Tongue (tissue), 2 donors: Measurements from ENCODE around the gene CPXM2. TPM values are rescaled to one million over a fixed set of nuclear protein-coding genes. Genes with fewer than 3 reads are reported as not detected.

Experiments used
- DNase-seq: peaks from one replicate; pipeline ENCODE4 v3.0.0-alpha.2; 2015
- total RNA-seq: library from RNA; depleted of rRNA; stranded (reverse); fragments of >200 nt; gene quantifications from one replicate; pipeline ENCODE4 v1.2.3, GENCODE V29; 2014

The CPXM2 gene
- 7.8 TPM for total RNA-seq

DNA sequence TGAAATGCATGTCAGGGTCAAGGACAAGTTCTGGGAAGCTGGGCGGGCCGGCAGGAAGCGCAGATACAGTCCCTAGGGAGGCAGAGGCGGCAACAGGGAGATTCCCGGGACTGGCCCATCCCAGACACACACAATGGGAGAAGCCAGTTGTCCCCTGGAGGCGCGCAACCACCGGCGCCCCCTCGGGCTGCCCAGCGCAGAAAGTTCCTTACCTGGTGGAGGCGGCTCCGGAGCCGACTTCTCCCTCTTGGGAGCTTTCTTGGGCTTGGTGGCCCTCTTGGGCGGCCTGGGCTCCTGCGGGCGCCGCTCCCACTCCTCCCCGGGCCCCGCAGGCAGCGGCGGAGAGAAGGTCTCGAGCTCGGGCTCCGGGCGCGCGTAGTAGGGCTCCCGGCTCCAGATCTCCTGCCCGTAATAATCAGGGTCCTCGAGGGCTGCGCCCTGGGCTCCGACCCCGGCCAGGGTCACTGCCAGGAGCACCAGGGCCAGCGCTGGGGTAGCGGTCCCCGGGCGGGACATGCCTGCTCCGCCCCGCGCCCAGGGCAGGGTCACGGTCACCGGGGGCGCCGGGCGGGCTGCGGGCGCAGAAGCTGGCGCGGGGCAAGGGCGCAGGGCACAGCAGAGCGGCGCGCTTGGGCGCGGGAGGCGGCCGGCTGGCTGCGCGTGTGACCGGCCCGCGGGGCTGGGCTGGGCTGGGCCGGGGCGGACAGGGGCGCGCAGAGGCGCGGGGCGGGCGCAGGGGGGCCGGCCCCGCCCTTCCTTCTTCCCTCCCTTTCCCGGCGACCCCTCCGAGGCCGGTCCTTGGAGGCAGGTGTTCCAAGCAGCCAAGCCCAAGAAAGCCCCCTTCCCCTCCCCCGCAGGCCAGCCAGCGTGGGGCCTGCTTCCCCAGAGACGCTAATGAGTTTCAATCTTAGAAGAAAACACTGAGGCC lies at the start of gene CPXM2:
CPXM2 (minus strand) TSS at position 664 of the 928 bp plus-strand sequence; CDS start at position 516, 148 bp downstream.
- DNase-seq = no peak

DNA sequence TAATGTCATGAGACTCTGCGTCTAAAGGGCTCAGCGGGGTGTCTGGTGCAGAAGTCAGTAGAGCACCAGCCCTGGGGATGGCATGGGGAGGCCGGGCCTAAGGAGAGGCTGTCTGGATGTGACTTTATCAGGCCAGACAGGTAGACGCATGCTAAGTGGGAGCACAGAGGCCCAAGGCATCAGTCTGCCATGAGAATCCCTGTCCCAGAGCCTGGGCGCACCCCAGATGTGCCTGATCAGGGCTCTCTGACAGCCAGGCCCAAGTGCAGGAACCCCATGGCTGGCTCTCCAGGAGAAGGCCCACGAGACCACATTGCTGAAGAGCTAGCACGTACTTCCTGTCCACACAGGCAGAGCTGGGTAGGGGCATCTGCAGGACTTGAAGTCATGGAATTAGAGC lies 48.0 kb upstream of the CPXM2 start:
- DNase-seq = no peak

DNA sequence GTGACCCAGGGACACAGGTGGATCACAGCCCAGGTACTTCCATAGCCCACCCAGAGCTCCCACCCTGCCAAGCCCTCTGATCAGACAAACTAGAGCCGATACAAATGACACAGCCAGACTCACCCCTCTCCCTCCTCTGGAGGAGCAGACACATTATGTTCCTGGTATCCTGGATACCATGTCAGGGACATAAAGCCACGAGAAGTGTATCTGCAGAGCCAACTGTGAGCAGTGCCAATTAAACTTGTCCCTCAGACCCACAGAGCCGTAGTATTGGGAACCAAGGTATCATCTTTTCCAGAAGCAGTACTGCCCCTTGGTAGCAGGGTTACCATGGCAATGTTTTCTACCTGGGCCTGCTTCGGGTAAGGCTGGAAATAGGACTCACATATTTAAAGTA lies 47.3 kb upstream of the CPXM2 start:
- no peak for DNase-seq

DNA sequence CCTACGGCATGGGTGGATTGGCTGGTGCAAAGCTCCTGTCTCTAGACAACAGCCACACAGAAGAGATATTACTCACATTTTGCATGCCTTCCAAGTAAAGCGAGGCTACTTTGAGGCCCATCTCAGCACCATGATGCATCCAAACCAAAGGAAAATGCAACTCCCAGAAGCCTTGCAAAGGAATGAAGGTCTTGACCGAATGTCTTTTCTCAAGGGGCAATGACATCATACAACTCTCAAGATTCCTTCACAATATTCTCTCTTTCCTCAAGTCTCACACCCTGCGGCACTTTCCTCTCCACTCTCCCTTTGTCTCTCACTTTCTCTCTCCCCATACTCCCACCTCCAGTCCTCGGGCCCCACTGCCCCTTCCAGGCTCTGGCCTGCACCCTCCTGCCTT lies 44.8 kb upstream of the CPXM2 start:
- DNase-seq = no peak

DNA sequence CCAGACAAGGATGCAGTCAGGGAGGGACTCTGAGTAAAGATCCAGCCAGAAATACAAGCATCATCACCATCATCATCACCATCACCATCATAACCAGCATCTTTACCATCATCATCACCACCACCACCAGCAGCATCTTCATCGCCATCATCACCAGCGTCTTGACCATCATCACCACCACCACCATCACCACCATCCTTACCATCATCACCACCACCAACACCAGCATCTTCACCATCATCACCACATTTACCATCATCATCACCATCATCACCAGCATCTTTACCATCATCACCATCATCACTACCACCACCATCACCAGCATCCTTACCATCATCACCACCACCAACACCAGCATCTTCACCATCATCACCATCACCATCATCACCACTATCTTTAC lies 44.1 kb upstream of the CPXM2 start:
- no peak for DNase-seq

DNA sequence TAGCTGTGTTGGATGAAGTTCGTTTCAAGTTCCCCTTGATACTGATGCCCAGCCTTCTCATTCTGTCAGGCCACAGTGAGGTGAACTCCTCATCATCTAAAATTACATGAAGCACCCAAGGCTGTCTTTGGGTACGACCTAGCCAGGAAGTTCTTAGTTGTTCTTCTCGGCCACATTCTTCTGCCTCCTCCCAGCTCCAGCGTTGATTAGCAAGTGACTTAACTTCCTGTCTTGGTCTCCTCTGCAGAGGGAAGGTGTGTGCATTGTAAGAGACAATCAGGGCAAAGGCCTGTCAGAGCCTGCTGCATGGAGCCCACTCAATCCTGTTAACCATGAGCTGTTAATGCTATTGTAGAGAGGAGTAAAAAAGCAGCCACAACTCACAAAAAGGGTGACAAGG lies 43.2 kb upstream of the CPXM2 start:
- no peak for DNase-seq

DNA sequence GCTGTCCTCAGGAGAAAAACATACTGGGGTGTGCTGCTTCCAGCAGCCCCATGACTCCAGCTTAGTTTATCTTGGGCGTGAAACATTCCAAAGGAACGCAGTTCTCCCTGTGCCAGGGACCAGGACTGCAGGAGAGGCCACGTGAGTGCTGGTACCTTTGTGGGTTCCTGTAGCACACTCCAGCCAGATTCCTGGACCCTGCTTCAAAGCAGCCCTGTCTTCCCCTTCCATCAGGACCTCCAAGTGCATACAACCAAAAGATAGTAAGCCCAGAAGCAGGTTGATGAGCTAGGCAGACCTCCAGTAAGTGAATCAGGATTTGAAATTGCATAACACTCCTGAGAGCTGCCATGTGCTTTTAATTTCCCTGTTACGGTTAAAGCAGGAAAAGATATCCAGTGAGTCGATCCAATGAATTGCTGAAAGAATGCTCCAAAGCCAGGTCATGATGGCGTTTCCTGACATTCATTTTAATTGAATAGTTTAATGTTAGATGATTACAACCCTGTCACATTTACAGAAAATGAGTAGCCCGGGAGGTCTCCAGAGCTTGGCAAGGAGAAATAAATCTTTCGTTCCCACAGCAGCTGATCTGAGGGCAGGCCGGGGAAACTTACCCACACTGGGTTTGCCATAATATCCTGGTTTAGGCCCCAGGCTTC lies 38.9 kb upstream of the CPXM2 start:
- peak; percentile 71 for DNase-seq

DNA sequence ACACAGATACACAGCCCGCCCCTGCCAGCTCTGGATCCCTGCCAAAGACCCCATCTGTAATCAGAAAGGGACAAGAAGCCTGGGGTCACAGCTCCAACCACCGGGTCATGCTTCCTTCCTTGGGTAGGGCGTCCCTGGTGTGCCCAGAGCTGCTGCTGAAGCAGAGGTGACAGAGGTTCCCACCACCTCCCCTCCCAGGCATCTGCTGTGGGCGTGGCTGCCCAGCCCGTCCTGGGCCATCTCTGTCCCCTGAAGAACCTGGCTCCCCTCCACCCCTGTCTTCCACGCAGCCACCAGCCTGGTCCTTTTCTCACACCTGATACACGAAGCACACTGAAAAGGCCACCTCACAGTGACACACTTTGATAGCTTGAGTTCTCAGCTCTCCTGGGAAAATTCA lies 38.2 kb upstream of the CPXM2 start:
- no peak for DNase-seq

DNA sequence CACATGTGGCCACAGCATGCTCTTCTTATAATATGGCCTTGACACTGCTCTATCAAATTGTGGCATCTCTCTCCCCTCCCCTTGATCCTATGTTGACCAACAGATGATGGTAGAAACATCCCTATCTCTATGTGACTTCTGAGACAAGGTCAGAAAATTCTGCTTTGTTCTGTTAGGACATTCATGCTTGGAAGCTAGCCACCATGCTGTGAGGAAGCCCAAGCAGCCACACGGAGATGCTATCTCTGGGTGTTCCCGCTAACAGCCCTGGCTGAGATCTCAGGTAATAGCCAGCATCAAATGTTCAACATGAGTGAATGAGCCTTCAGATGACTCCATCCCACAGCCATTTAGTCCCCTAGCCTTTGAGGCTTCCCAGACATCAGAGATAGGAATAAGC lies 36.8 kb upstream of the CPXM2 start:
- DNase-seq = no peak

DNA sequence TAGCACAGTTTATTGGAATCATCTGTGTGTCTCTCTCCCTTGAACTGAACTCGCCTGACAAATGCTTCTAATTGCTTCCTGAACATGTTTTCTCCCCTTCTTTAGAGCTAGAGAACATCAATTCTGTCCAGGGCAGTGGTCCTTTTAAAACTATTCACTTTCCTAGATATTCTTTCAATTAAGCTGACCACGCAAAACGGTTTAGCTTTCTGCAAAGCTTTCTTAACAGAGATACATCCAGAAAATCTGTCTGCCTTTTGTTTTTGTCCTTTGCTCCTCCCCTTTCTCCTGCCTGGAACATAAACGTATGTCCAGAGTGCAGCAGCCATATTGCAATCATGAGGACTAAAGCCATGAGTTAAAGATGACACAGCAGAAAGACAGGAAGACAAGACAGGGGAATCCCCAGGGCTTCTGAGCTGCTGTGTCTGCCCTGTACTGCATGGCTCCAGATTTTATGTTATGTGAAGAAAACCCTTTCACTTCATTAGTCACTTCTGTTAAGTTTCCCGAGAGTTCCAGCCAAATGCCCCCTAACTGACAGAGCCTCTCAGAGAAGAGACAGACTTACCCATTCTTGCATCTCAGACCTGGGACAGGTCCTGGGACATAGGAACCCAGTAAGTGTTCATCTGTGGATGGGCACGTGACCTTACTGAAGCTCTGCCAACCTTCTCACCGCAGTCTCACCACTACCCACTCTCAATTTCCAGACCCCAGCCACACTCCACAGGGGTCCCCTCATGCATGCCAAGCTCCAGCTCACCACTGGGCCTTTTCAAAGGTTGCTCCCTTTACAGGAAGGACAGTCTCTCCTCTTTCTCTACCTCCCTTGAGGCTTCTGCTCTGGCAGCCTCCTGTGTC lies 35.0 kb upstream of the CPXM2 start:
- no peak for DNase-seq

DNA sequence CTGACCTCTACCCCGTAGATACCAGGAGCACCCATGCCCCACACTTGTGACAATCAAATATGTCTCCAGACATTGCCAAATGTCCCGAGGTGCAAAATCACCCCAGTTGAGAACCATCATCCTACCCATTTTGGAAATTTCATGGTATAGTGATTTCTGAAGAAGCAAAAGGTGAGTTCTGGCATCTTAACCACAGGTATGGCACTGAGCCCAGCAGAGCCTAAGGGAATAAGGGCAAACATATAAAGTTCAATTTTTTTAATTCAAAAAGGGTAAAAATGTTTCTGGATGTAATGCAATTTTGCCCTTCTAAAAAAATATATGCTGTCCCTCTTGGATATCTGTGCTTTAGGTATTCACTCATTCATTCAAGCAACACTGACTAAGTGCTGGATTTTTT lies 30.5 kb upstream of the CPXM2 start:
- DNase-seq = no peak

DNA sequence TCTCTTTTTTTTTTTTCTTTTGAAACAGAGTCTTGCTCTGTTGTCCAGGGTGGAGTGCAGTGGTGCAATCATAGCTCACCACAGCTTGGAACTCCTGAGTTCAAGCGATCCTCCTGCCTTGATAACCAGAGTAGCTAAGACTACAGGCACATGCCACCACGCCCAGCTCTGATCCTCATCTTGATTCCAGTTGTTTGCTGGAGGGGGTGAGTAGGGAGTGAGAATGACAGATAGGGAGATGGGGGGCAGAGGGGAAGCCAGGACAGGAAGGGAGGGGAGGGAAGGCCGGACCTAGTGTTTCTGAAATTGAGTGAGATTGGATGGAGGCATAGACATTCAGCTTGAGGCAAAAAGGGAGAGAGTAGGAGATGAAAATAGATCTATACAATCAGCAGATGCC lies 25.2 kb upstream of the CPXM2 start:
- no peak for DNase-seq

DNA sequence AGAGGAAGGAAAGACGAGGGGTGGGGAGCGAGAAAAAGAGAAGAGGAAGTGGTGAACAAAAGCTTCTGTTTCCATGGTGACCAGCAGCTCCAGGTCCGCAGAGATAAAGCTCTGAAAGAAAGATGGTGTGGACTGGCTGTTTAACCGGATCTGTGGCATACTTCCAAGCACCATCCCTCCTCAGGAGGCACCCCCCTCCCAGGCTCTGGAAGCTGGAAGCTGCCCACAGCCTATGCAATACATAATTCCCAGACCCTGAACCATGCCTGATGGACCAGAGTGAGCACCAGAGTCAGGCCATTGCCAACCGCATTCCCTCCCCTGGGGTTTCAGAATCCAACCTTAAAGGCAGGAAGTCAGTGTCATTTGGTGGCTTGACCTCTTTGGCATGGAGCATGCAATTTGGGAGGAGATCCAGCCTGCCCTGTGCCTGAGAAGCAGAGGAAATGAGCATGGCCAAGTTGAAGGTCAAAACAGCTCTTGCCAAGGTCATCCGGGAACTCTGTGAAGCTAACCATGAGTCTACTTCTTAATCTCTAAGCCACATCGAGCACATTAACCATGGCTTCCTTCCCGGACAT lies 22.2 kb upstream of the CPXM2 start:
- DNase-seq = no peak

DNA sequence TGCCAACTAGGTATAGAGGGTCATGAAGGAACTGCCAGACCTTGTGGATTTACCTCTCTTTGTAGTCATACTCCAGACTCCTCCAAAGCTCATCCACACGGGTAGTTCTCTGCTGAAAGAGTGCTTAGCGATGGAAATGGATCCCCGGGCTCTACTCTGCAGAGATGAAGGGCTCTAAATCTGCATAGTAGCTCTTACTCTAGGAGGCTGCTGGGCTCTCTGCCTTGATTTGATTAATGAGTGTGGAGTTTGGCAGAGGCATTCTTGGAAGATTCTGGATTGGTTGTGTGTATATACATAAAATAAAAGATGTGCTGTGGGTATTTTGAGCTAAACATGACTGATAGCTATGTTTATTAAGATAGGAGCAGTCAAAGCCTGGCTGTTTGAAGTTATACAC lies 21.3 kb upstream of the CPXM2 start:
- DNase-seq = no peak

DNA sequence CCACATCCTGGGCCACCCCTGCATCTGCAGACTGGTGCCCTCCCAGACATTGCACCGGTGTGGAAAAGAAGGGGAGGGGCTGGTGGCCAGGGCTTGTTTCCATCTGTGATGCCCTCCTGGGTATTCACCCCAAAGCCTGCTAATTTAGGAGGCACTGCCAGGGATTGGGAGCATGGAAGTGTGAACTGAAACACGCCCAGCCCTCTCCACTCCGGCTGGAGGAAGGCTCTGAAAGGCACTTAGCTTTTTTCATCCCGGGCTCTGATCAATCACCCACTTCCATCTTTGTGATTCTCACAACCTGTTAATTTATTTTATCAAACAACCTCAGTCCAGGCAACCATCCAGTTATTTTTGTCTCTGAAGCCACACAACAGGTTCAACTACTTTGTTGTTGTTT lies 20.9 kb upstream of the CPXM2 start:
- no peak for DNase-seq

DNA sequence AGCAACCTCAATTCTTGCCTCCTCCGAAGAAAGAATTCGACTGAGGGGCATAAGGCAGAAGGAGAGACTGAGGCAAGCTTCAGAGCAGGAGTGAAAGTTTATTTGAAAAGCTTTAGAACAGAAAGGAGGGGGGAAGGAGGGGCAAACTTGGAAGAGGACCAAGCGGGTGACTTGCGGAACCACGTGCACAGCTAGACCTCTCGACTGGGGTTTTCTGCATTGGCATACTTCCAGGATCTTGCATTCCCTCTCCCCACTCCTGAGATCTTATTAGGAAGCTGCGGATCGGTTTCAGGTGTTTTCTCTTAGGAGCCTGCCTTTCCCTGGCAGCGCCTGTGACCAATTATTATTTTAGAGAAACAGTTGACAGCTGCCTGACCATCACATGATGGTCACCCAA lies 20.3 kb upstream of the CPXM2 start:
- DNase-seq = peak; percentile 64

DNA sequence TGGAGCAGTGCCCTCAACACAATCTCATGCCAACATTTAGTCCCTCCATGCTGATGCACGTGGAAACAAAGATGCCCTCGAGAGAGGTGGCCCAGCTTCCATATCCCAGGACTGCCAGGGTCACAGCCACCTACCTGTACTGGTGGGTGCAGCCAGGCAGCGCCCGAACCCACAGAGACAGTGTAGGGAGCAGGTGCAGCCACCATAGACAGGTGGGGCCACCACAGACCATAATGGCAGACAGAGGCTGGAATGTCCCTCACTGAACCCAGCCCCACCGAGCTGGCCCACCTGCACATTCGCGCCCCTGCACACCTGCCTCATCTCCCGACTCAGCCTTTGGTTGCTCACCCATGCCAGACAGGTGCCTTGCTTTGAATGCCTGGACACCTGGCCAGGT lies 18.3 kb upstream of the CPXM2 start:
- no peak for DNase-seq

DNA sequence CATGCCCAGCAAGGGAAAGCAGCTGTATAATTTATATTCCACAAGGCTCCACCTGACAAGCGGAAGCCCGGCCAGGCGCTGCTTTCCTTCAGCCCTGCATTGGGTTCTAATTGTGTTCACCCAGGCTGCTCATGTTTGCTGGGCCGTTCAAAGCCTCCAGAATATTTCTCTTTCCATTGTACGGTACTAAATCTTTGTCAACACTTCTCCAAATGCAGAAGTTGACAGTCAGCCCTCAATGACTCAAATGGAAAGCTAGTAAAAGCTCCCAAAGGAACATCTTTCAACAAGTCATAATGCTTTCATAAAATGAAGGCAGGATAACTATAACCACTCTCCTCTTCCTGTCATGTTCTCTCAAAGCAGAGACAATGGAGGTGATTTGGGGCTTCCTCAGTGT lies 17.8 kb upstream of the CPXM2 start:
- no peak for DNase-seq

DNA sequence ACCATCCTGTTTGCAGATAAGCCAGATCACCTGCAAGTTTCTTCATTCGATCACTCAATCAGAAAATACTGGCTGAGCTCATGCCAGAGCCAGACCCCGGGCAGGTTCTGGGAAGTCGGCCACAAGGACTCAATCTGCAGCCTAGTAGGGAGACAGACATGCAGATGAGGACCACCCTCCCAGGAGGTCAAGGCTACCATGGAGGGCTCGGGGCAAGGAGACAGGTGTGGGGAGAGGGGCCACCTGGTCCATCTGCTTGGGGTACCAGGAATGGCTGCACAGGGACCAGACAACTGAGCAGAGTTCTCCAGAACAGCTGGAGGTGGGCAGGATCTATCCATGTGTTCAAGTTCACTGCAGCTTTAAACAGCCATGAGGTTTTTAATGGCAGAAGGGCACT lies 16.8 kb upstream of the CPXM2 start:
- no peak for DNase-seq

DNA sequence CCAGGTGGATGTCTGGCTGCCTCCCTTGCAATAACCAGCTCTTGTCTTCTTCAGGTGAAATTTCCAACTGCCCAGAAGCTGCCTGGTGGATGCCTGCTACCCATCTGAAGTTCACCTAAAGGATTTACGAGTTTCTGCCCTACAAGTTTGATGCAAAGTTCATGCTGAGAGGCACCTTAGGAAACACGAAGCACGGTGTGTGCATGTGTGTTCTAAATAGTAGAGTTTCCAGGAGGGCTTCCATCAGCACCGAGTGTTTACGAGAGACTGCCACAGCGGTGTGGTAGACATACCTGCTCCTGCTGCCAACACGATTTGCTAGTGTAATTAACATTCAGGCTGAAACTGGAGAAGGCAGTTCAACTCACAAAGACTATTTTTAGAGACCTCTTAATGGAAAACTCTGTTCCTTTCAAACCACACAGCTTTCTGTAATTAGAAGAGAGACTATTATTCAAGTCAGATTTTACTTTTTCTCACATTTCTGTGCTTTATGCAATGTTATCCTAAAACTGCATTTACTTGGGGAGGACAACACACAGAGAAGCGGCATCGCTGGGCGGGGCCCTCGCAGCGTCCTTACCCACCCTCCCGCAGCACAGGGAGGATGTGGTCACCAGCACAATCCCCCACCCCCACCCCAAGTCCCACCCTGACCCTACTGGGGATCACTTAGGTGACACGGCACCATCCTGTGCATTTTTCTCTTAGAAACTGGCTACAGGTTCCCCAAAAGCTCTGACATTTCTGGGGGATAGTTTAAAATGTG lies 15.5 kb upstream of the CPXM2 start:
- peak; percentile 58 for DNase-seq

DNA sequence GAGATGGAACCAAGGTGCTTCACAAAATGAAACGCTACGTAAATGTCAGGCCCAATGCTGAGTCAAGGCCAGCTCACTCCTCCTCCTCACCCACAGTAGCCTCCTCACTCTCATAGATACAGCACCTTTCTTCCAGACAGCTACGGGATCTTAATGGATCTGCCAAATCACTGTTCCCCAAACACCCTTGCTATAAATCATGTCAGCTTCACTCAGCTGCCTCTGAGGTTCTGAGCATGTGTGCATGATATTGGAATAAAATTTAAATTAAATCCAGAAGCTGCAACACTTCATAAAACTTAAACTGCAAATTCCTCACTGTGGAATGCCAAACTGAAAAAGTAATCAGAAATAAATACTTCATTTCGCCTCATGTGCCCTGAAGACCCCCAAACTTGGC lies 14.7 kb upstream of the CPXM2 start:
- peak; percentile 21 for DNase-seq
